Measurements from ENCODE around the gene GPR132. TPM values are rescaled to one million over a fixed set of nuclear protein-coding genes. Genes with fewer than 3 reads are reported as not detected.
A peak's percentile ranks its signal among the peaks of the same experiment; 100 is the strongest.

Gene GPR132
- total RNA-seq, 1 experiment from 2014 or later, result 0.08 TPM

DNA sequence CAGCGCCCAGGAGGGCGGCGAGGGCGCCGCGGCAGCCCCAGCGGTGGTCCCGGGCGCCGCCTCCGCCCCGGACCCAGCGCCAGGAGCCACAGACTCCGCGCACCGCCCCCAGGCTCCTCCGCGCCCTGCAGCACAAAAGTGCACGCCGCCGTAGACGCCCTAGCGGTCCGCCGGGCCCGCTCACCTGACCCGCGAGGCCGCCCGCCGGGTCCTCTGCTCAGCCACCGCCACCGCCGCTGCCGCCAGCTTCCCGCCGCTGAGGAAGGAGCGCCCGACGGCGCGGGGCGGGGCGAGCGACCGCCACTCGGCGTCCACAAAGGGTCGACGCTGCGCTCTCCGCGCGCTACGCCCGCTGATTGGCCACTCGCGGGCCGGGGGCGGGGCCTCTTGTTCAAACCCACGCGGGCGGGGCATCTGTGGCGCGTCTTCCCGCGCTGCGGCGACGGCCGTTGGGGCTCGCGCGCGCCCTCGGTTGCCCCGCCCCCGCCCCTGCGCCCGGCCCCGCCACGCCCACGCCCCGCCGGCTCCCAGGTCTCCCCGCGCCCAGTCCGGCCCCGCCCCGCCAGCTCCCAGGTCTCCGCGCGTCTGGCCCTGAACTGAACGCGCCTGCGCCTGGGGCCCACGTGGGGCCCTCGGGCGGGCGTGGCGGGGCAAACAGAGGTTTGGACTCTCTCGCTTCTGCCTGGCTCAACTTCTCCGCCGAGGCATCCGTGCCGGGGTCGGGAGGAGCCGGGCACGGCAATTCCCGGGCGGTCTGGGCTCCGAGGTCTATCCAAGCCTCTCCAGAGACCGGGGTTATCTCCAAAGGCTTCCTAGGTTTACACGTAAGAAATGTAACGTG, 44.2 kb downstream of the GPR132 start, which contains the start of gene CDCA4:
TSS of gene CDCA4 (minus strand) at position 269 of the 841 bp plus-strand sequence. CDS start 9,154 bp downstream, outside the sequence.
- in situ Hi-C loops (cut with HindIII; ENCODE audit: low pct_unique_long_range_greater_than_20kb, low sequenced_read_pairs) (no loop called here), intact Hi-C loops (cut with micrococcal nuclease; ENCODE audit: unreplicated experiment) (no loop called here)
- no peak for DNase-seq (ENCODE audit: low read depth, low spot score)
- no peaks in the 10 kb centered on the region for H3K9me3 ChIP-seq (ENCODE audit: control insufficient read depth, insufficient read depth, low read depth, low read length)
- H3K27ac ChIP-seq (ENCODE audit: low read length), result peak within 1 kb of the TSS; percentile 99
- peak within 1 kb of the TSS; percentile 86 to 88 for H3K4me3 ChIP-seq (ENCODE audit: low read depth in 2 of 2, low read length in 2 of 2)
- peaks cover 7% of the 10 kb centered on the region; the same call in 1 of the 2 replicates for H3K36me3 ChIP-seq (ENCODE audit: control insufficient read depth, insufficient read depth, low read length)
- CTCF ChIA-PET, result interaction anchor here (0.6 kb wide), 1 partner anchor 16 kb away, joined by 4 read pairs; no protein-coding TSS in a partner anchor
- peaks cover 47% of the 10 kb centered on the region for H3K4me1 ChIP-seq (ENCODE audit: control insufficient read depth, insufficient read depth, low read length)
- BruUV-seq (replicated peaks), result no TSS peak
- peak; percentile 85 for ATAC-seq
- no peaks in the 10 kb centered on the region for H3K27me3 ChIP-seq (ENCODE audit: control insufficient read depth, insufficient read depth, low read length)
- POLR2A ChIA-PET, result interaction anchor here (0.6 kb wide), 1 partner anchor 41 kb away, joined by 7 read pairs; no protein-coding TSS in a partner anchor
- TF ChIP-seq SIN3A (IDR thresholded peaks at IDR 0.05; ENCODE audit: borderline replicate concordance, insufficient read depth, low read depth, low read length), result peak; percentile 40; the same call in 1 of the 2 replicates
- TF ChIP-seq, protein P1, sequence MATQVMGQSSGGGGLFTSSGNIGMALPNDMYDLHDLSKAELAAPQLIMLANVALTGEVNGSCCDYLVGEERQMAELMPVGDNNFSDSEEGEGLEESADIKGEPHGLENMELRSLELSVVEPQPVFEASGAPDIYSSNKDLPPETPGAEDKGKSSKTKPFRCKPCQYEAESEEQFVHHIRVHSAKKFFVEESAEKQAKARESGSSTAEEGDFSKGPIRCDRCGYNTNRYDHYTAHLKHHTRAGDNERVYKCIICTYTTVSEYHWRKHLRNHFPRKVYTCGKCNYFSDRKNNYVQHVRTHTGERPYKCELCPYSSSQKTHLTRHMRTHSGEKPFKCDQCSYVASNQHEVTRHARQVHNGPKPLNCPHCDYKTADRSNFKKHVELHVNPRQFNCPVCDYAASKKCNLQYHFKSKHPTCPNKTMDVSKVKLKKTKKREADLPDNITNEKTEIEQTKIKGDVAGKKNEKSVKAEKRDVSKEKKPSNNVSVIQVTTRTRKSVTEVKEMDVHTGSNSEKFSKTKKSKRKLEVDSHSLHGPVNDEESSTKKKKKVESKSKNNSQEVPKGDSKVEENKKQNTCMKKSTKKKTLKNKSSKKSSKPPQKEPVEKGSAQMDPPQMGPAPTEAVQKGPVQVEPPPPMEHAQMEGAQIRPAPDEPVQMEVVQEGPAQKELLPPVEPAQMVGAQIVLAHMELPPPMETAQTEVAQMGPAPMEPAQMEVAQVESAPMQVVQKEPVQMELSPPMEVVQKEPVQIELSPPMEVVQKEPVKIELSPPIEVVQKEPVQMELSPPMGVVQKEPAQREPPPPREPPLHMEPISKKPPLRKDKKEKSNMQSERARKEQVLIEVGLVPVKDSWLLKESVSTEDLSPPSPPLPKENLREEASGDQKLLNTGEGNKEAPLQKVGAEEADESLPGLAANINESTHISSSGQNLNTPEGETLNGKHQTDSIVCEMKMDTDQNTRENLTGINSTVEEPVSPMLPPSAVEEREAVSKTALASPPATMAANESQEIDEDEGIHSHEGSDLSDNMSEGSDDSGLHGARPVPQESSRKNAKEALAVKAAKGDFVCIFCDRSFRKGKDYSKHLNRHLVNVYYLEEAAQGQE (IDR thresholded peaks at IDR 0.05; ENCODE audit: insufficient read depth in 1 of 2, low read depth in 2 of 2, low read length in 1 of 2), result no peak
- peak; percentile 66; the same call in 1 of the 2 replicates for TF ChIP-seq POLR2AphosphoS5 (IDR thresholded peaks at IDR 0.05; ENCODE audit: low read depth, low read length)
- peak; percentile 65; the same call in 1 of the 2 replicates for TF ChIP-seq TCF7L2 (IDR thresholded peaks at IDR 0.05; ENCODE audit: low read depth, low read length)
- TF ChIP-seq, protein P2, sequence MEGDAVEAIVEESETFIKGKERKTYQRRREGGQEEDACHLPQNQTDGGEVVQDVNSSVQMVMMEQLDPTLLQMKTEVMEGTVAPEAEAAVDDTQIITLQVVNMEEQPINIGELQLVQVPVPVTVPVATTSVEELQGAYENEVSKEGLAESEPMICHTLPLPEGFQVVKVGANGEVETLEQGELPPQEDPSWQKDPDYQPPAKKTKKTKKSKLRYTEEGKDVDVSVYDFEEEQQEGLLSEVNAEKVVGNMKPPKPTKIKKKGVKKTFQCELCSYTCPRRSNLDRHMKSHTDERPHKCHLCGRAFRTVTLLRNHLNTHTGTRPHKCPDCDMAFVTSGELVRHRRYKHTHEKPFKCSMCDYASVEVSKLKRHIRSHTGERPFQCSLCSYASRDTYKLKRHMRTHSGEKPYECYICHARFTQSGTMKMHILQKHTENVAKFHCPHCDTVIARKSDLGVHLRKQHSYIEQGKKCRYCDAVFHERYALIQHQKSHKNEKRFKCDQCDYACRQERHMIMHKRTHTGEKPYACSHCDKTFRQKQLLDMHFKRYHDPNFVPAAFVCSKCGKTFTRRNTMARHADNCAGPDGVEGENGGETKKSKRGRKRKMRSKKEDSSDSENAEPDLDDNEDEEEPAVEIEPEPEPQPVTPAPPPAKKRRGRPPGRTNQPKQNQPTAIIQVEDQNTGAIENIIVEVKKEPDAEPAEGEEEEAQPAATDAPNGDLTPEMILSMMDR (IDR thresholded peaks at IDR 0.05), result no peak

DNA sequence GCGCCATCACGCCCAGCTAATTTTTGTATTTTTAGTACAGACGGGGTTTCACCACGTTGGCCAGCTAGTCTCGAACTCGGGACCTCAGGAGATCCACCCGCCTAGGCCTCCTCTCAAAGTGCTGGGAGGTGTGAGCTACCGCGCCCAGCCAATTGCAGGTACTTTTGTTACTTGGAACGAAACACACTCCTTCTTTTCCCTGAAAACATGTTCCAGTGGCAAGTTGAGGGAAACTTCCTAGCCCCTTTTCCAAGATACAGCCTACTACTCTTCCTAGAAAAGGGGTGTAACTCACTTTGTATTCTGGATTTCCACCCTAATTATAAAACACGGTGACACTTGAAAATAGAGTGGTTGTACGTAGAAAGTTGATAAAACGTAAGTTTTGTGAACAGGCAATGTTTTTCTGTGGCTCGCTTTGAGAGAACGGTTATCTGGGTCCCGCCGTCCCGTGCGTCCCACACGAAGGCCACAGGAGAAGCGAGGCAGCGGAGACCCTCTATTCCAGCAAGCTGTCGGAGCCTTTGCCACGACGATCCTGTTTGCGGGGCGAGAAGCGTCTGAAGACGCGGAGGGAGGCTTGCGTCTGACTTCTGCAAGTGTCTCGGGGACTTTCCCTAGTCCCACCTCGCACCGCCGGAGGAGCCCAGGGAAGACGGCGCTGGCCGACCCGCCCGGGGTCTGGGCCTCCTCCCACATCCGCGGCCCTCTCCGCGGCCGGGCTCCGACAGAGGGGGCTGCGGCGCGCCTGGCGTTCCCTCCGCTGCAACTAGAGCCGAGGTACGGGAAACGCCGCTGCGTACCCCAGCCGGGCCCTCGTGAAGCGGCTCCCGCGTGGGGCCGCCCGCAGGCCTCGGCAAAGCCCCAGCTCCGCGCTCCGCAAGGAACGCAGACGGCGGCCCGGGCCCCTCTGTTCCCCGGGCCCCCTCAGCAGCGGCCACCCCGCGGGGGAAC, 45.1 kb downstream of the GPR132 start:
- in situ Hi-C loops (cut with HindIII; ENCODE audit: low pct_unique_long_range_greater_than_20kb, low sequenced_read_pairs), result no loop called here
- no TSS peak for BruUV-seq (replicated peaks)
- DNase-seq (ENCODE audit: low read depth, low spot score), result no peak
- no peaks in the 10 kb centered on the region for H3K9me3 ChIP-seq (ENCODE audit: control insufficient read depth, insufficient read depth, low read depth, low read length)
- peaks cover 7% of the 10 kb centered on the region; the same call in 1 of the 2 replicates for H3K36me3 ChIP-seq (ENCODE audit: control insufficient read depth, insufficient read depth, low read length)
- ChIA-PET POLR2A (interaction anchor here (1.2 kb wide), 1 partner anchor 51 kb away, joined by 3 read pairs; no protein-coding TSS in a partner anchor), CTCF (no interaction called here)
- ATAC-seq, result no peak
- H3K27ac ChIP-seq (ENCODE audit: low read length), result peak overlapping the region; percentile 95
- H3K4me3 ChIP-seq (ENCODE audit: low read depth in 2 of 2, low read length in 2 of 2), result peak overlapping the region; percentile 75 to 88
- TF ChIP-seq, protein P1 (IDR thresholded peaks at IDR 0.05; ENCODE audit: insufficient read depth in 1 of 2, low read depth in 2 of 2, low read length in 1 of 2), result no peak
- TF ChIP-seq, protein P2 (IDR thresholded peaks at IDR 0.05), result no peak
- TF ChIP-seq POLR2AphosphoS5 (IDR thresholded peaks at IDR 0.05; ENCODE audit: low read depth, low read length) (no peak), SIN3A (IDR thresholded peaks at IDR 0.05; ENCODE audit: borderline replicate concordance, insufficient read depth, low read depth, low read length) (no peak), TCF7L2 (IDR thresholded peaks at IDR 0.05; ENCODE audit: low read depth, low read length) (no peak)
- peaks cover 54% of the 10 kb centered on the region for H3K4me1 ChIP-seq (ENCODE audit: control insufficient read depth, insufficient read depth, low read length)
- intact Hi-C loops (cut with micrococcal nuclease; ENCODE audit: unreplicated experiment), result no loop called here
- no peaks in the 10 kb centered on the region for H3K27me3 ChIP-seq (ENCODE audit: control insufficient read depth, insufficient read depth, low read length)
